ENCODE results near the gene KIFAP3. TPM values are rescaled to one million over a fixed set of nuclear protein-coding genes. Genes with fewer than 3 reads are reported as not detected.

Gene KIFAP3
- total RNA-seq, 1 experiment from 2014 or later, result 3.8 TPM

GRCh38 chr1:170076199-170076598 lies 1.7 kb upstream of the KIFAP3 start:
- peaks cover 16 to 19% of the 10 kb centered on the region in 2 experiments for H3K4me1 Mint-ChIP-seq
- peaks cover 9 to 11% of the 10 kb centered on the region in 2 experiments; a peak in 4 of 5 replicates for H3K9me3 Mint-ChIP-seq
- H3K9me3 ChIP-seq (ENCODE audit: control insufficient read depth, low read depth, low read length), result no peaks in the 10 kb centered on the region
- H3K4me3 Mint-ChIP-seq, result no peak overlapping the region
- no peaks in the 10 kb centered on the region for H3K79me2 ChIP-seq (ENCODE audit: insufficient read depth, low read length)
- H3K27me3 Mint-ChIP-seq (ENCODE audit: low read depth), result no peaks in the 10 kb centered on the region
- no peak for DNase-seq
- no peaks in the 10 kb centered on the region for H3K79me1 ChIP-seq (ENCODE audit: insufficient read depth, low read depth, low read length, poor library complexity, severe bottlenecking)
- H2AFZ ChIP-seq (ENCODE audit: low read length), result no peak overlapping the region
- H3K4me1 ChIP-seq (ENCODE audit: insufficient read depth, low read length), result no peaks in the 10 kb centered on the region
- H2BK120ac ChIP-seq (ENCODE audit: low read depth, low read length, poor library complexity, severe bottlenecking), result no peak overlapping the region
- no peaks in the 10 kb centered on the region for H3K27me3 ChIP-seq (ENCODE audit: insufficient read depth, low read length)
- no peak overlapping the region for H3K27ac ChIP-seq (ENCODE audit: insufficient read length, low read depth, low read length)
- H3K9ac ChIP-seq (ENCODE audit: extremely low read depth, insufficient read length, low read length), result no peak overlapping the region
- H3K4me2 ChIP-seq (ENCODE audit: insufficient read depth, insufficient read length, low read length), result no peak overlapping the region
- no peak overlapping the region for H4K5ac ChIP-seq (ENCODE audit: insufficient read length, low read depth, low read length)
- H3K23ac ChIP-seq (ENCODE audit: insufficient read length, low read depth, low read length), result no peak overlapping the region
- no peak overlapping the region for H3K27ac Mint-ChIP-seq
- no peak overlapping the region for H3T11ph ChIP-seq (ENCODE audit: low read length)
- no peak overlapping the region for H3K56ac ChIP-seq (ENCODE audit: insufficient read length, low read depth, low read length)
- H3K23me2 ChIP-seq (ENCODE audit: insufficient read length, low read depth, low read length, poor library complexity, severe bottlenecking), result peaks cover 6% of the 10 kb centered on the region
- no peak overlapping the region for H2BK12ac ChIP-seq (ENCODE audit: insufficient read length, low read depth, low read length)
- H4K91ac ChIP-seq (ENCODE audit: insufficient read length, low read depth, low read length), result no peak overlapping the region
- no peak for TF ChIP-seq CTCF (conservative IDR thresholded peaks at IDR 0.05)
- no peak overlapping the region for H3K18ac ChIP-seq (ENCODE audit: insufficient read length, low read depth, low read length)
- H3K4ac ChIP-seq (ENCODE audit: low read depth, low read length), result no peak overlapping the region
- H3K14ac ChIP-seq (ENCODE audit: insufficient read depth, low read length), result no peak overlapping the region
- no peak overlapping the region for H2BK15ac ChIP-seq (ENCODE audit: low read depth, low read length)
- peaks cover 0 to 1% (median 0%) of the 10 kb centered on the region in 3 experiments; a peak in 2 of 7 replicates for H3K36me3 Mint-ChIP-seq (ENCODE audit: insufficient read depth in 1 of 3, low read depth in 3 of 3)
- no peaks in the 10 kb centered on the region for H4K20me1 ChIP-seq (ENCODE audit: control insufficient read depth, insufficient read depth, insufficient read length)
- no peak overlapping the region for H2AK5ac ChIP-seq (ENCODE audit: insufficient read length, low read length)
- no peak overlapping the region for H4K8ac ChIP-seq (replicated peaks; ENCODE audit: insufficient read length, low read depth, low read length)
- no peak overlapping the region for H2BK5ac ChIP-seq (ENCODE audit: insufficient read length, low read length)
- H2BK20ac ChIP-seq (ENCODE audit: low read depth, low read length, poor library complexity, severe bottlenecking), result no peak overlapping the region

Measured in H9 (cell line).